GM12878 (cell line): ENCODE measurements around the gene MYOCD.

Experiments used
- ATF2 ChIP-seq: IDR thresholded peaks from 2 replicates; pipeline ENCODE4 v1.6.1; 2012; ENCODE audit warnings: low read length, inconsistent platforms
- BACH1 ChIP-seq: fragments of 450-650 bp; IDR thresholded peaks from 2 replicates; pipeline ENCODE4 v1.6.1; 2017; ENCODE audit warnings: mild to moderate bottlenecking, borderline replicate concordance
- CTCF ChIP-seq, 3 experiments: IDR thresholded peaks in 2 of 3; conservative IDR thresholded peaks in 1 of 3; 2 replicates each; pipeline ENCODE4 v1.5.1; 2011; ENCODE audit warnings: low read depth in 3 of 3, low read length in 3 of 3, mild to moderate bottlenecking in 3 of 3, control low read depth in 2 of 3, moderate library complexity in 2 of 3, inconsistent platforms in 1 of 3, mixed read lengths in 1 of 3; ENCODE audit not compliant: control insufficient read depth in 2 of 3, insufficient read depth in 1 of 3; ENCODE audit errors: extremely low read depth in 1 of 3
- ESRRA ChIP-seq: IDR thresholded peaks from 2 replicates; pipeline ENCODE4 v1.6.1; 2012; ENCODE audit warnings: mild to moderate bottlenecking, low read length, improper control_type of control experiment
- FOS ChIP-seq: IDR thresholded peaks from 3 replicates; pipeline ENCODE4 v1.6.1; 2011; ENCODE audit warnings: borderline replicate concordance; ENCODE audit not compliant: insufficient read length; ENCODE audit errors: extremely low read depth
- MTA2 ChIP-seq: fragments of 450-650 bp; IDR thresholded peaks from 2 replicates; pipeline ENCODE4 v1.6.1; 2016; ENCODE audit warnings: low read depth, mild to moderate bottlenecking, moderate library complexity
- POLR2A ChIP-seq: IDR thresholded peaks from 2 replicates; pipeline ENCODE4 v1.6.1; 2011; ENCODE audit warnings: low read depth, mild to moderate bottlenecking, low read length
- RAD21 ChIP-seq: IDR thresholded peaks from 2 replicates; pipeline ENCODE4 v1.6.1; 2011; ENCODE audit warnings: mild to moderate bottlenecking, low read depth, low read length, moderate library complexity; ENCODE audit not compliant: insufficient read depth
- RCOR1 ChIP-seq: conservative IDR thresholded peaks from 2 replicates; pipeline ENCODE4 v1.6.1; 2012; ENCODE audit warnings: low read depth, low read length, improper control_type of control experiment
- SUZ12 ChIP-seq: fragments of 200-600 bp; sonication (generic); IDR thresholded peaks from one replicate; pipeline ENCODE4 v1.6.1; 2018; ENCODE audit warnings: antibody characterized with exemption, mild to moderate bottlenecking; ENCODE audit not compliant: unreplicated experiment
- YY1 ChIP-seq: IDR thresholded peaks from 2 replicates; pipeline ENCODE4 v1.6.1; 2011; ENCODE audit warnings: low read depth, mild to moderate bottlenecking, low read length
- TF ChIP-seq, protein P1 (sequence below): IDR thresholded peaks from 2 replicates; pipeline ENCODE4 v1.6.1; 2011; ENCODE audit warnings: mild to moderate bottlenecking, low read depth, low read length, moderate library complexity; ENCODE audit not compliant: insufficient replicate concordance
- TF ChIP-seq, protein P2 (sequence below): fragments of 450-650 bp; IDR thresholded peaks from 2 replicates; pipeline ENCODE4 v1.6.1; 2017; ENCODE audit warnings: mild to moderate bottlenecking, moderate library complexity

DNA sequence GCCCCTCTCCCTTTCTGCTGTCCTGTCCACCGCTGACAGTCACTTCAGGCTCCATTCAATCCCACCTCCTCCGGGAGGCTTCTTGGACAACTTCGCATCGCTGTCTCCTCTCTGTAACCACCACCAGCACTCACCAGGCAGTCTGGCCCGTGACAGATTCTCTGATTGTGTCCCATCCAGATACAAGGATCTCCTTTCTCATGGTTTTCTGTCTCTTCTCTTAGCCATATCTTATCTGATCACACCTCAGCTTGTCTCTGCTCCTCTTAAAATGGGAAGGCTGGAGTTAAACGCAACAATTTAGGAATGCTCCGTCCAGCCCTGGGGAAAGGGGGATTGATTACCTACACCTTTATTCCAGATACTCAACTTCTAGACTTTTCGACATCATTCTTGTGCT lies 66.7 kb downstream of the MYOCD start:
- no peak for TF ChIP-seq ESRRA
- TF ChIP-seq RCOR1, result no peak
- TF ChIP-seq MTA2, result no peak
- TF ChIP-seq POLR2A, result no peak
- TF ChIP-seq, protein P1, sequence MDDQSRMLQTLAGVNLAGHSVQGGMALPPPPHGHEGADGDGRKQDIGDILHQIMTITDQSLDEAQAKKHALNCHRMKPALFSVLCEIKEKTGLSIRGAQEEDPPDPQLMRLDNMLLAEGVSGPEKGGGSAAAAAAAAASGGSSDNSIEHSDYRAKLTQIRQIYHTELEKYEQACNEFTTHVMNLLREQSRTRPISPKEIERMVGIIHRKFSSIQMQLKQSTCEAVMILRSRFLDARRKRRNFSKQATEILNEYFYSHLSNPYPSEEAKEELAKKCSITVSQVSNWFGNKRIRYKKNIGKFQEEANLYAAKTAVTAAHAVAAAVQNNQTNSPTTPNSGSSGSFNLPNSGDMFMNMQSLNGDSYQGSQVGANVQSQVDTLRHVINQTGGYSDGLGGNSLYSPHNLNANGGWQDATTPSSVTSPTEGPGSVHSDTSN, result no peak
- no peak for TF ChIP-seq CTCF (IDR thresholded peaks at IDR 0.05 in 2 of 3, conservative IDR thresholded peaks at IDR 0.05 in 1 of 3; ENCODE audit: control insufficient read depth in 2 of 3, extremely low read depth in 1 of 3, insufficient read depth in 1 of 3, low read depth in 3 of 3, low read length in 3 of 3)
- TF ChIP-seq, protein P2, sequence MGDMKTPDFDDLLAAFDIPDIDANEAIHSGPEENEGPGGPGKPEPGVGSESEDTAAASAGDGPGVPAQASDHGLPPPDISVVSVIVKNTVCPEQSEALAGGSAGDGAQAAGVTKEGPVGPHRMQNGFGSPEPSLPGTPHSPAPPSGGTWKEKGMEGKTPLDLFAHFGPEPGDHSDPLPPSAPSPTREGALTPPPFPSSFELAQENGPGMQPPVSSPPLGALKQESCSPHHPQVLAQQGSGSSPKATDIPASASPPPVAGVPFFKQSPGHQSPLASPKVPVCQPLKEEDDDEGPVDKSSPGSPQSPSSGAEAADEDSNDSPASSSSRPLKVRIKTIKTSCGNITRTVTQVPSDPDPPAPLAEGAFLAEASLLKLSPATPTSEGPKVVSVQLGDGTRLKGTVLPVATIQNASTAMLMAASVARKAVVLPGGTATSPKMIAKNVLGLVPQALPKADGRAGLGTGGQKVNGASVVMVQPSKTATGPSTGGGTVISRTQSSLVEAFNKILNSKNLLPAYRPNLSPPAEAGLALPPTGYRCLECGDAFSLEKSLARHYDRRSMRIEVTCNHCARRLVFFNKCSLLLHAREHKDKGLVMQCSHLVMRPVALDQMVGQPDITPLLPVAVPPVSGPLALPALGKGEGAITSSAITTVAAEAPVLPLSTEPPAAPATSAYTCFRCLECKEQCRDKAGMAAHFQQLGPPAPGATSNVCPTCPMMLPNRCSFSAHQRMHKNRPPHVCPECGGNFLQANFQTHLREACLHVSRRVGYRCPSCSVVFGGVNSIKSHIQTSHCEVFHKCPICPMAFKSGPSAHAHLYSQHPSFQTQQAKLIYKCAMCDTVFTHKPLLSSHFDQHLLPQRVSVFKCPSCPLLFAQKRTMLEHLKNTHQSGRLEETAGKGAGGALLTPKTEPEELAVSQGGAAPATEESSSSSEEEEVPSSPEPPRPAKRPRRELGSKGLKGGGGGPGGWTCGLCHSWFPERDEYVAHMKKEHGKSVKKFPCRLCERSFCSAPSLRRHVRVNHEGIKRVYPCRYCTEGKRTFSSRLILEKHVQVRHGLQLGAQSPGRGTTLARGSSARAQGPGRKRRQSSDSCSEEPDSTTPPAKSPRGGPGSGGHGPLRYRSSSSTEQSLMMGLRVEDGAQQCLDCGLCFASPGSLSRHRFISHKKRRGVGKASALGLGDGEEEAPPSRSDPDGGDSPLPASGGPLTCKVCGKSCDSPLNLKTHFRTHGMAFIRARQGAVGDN, result no peak
- no peak for TF ChIP-seq RAD21
- TF ChIP-seq ATF2, result no peak
- TF ChIP-seq FOS, result no peak
- no peak for TF ChIP-seq SUZ12
- no peak for TF ChIP-seq YY1
- TF ChIP-seq BACH1, result no peak
